K562 (cell line): ENCODE data around the gene ZDHHC8. TPM values are rescaled to one million over a fixed set of nuclear protein-coding genes. Genes with fewer than 3 reads are reported as not detected.

Experiments used
- CCNT2 ChIP-seq: IDR thresholded peaks from 2 replicates; pipeline ENCODE4 v1.6.1; 2011; ENCODE audit warnings: borderline replicate concordance, low read depth, mild to moderate bottlenecking, moderate library complexity, mixed read lengths, low read length; ENCODE audit not compliant: insufficient read length; ENCODE audit errors: extremely low read depth
- NR2F6 ChIP-seq: fragments of 450-650 bp; formaldehyde crosslinking; IDR thresholded peaks from 2 replicates; pipeline ENCODE4 v1.4.0; 2020; ENCODE audit warnings: mild to moderate bottlenecking
- POLR2B ChIP-seq: fragments of 450-650 bp; IDR thresholded peaks from 2 replicates; pipeline ENCODE4 v1.6.1; 2018; ENCODE audit warnings: low read depth; ENCODE audit not compliant: partially characterized antibody
- POLR2G ChIP-seq: fragments of 200-400 bp; formaldehyde crosslinking; IDR thresholded peaks from 2 replicates; pipeline ENCODE4 v1.6.1; 2017; ENCODE audit warnings: low read depth, mild to moderate bottlenecking, antibody characterized with exemption, low read length, moderate library complexity
- RCOR1 ChIP-seq, 2 experiments: IDR thresholded peaks; 2 replicates each; pipeline ENCODE4 v1.6.1; 2012; ENCODE audit warnings: low read depth in 2 of 2, low read length in 2 of 2, borderline replicate concordance in 1 of 2, improper control_type of control experiment in 1 of 2
- REST ChIP-seq, 2 experiments: fragments of 450-650 bp; formaldehyde crosslinking in 1 of 2; IDR thresholded peaks; 2 replicates each; pipeline versions ENCODE4 v1.4.0 to v1.6.1; 2014 to 2020; ENCODE audit warnings: mild to moderate bottlenecking in 2 of 2, borderline replicate concordance in 1 of 2, low read depth in 1 of 2
- TOE1 ChIP-seq, 2 experiments: fragments of 450-650 bp in 1 of 2; sonication (generic) in 1 of 2; formaldehyde crosslinking in 1 of 2; IDR thresholded peaks; 2 replicates each; pipeline versions ENCODE4 v1.7.1 to v1.8.0; 2016 to 2022; ENCODE audit warnings: borderline replicate concordance in 2 of 2, mild to moderate bottlenecking in 2 of 2, antibody characterized with exemption in 1 of 2, inconsistent platforms in 1 of 2, low read depth in 1 of 2, missing genetic modification reagents in 1 of 2, moderate library complexity in 1 of 2
- TSHZ1 ChIP-seq: fragments of 250-450 bp; sonication (Bioruptor Pico); IDR thresholded peaks from 2 replicates; pipeline ENCODE4 v1.4.0; 2020; ENCODE audit warnings: mild to moderate bottlenecking, moderate library complexity
- ZNF124 ChIP-seq: sonication (generic); formaldehyde crosslinking; IDR thresholded peaks from 2 replicates; pipeline ENCODE4 v1.8.1; 2022; ENCODE audit warnings: missing genetic modification reagents
- ZNF165 ChIP-seq: fragments of 250-450 bp; sonication (Bioruptor Pico); IDR thresholded peaks from 2 replicates; pipeline ENCODE4 v1.4.0; 2020; ENCODE audit warnings: borderline replicate concordance
- ZNF212 ChIP-seq: fragments of 450-650 bp; formaldehyde crosslinking; IDR thresholded peaks from 2 replicates; pipeline ENCODE4 v1.4.0; 2020; ENCODE audit warnings: mild to moderate bottlenecking
- ZNF668 ChIP-seq: fragments of 250-450 bp; sonication (Bioruptor Pico); IDR thresholded peaks from 2 replicates; pipeline ENCODE4 v1.8.0; 2022; ENCODE audit warnings: mild to moderate bottlenecking, inconsistent platforms
- ZNF75A ChIP-seq: fragments of 450-650 bp; formaldehyde crosslinking; IDR thresholded peaks from 2 replicates; pipeline ENCODE4 v1.4.0; 2020; ENCODE audit warnings: mild to moderate bottlenecking
- ZNF778 ChIP-seq: fragments of 450-650 bp; formaldehyde crosslinking; IDR thresholded peaks from 2 replicates; pipeline ENCODE4 v1.4.0; 2020; ENCODE audit warnings: mild to moderate bottlenecking, moderate library complexity
- polyA plus RNA-seq, 8 experiments: library from polyadenylated mRNA; depleted of rRNA in 4 of 8; stranded (reverse) in 5 of 8; unstranded in 3 of 8; fragments of >200 nt; fragmentation: Nextera tagmentation in 2 of 8; fragmentation: Illumina TruSeq in 1 of 8; extraction: Ambion mirVana in 2 of 8; extraction: Trizol in 1 of 8; gene quantifications; 2 replicates each; pipeline versions ENCODE4 v1.2.1 to v1.2.3, GENCODE V29; 2011 to 2014; ENCODE audit warnings: inconsistent platforms in 1 of 8, missing spikeins in 1 of 8
- total RNA-seq, 7 experiments: library from RNA; depleted of rRNA in 6 of 7; stranded (reverse); fragments of >200 nt in 6 of 7; fragmentation: Illumina TruSeq in 2 of 7; extraction: Trizol in 2 of 7; gene quantifications; 2 replicates each; pipeline versions ENCODE4 v1.2.1 to v1.2.3, GENCODE V29; 2011 to 2021; ENCODE audit warnings: low replicate concordance in 1 of 7

The ZDHHC8 gene
- total and polyA plus RNA-seq, 9 of the 15 experiments (the other 6 are each of a cell fraction or from before 2014, with no cell fraction given): 0.04 to 109 (median 16.4) TPM

- no peak for TF ChIP-seq REST (IDR thresholded peaks at IDR 0.05; ENCODE audit: borderline replicate concordance)
- peak; percentile 53; the same call in 1 of the 2 replicates for TF ChIP-seq REST (CRISPR knock-in tag; IDR thresholded peaks at IDR 0.05; ENCODE audit: low read depth)
- peak; percentile 87 for TF ChIP-seq POLR2G
- no peak for TF ChIP-seq ZNF165 (CRISPR knock-in tag)
- TF ChIP-seq NR2F6: no peak
- TF ChIP-seq ZNF124: no peak
- TF ChIP-seq ZNF778 (CRISPR knock-in tag): no peak
- no peak for TF ChIP-seq CCNT2
- no peak for TF ChIP-seq TSHZ1 (CRISPR knock-in tag)
- TF ChIP-seq RCOR1 (IDR thresholded peaks at IDR 0.05; ENCODE audit: borderline replicate concordance in 1 of 2, low read depth in 2 of 2, low read length in 2 of 2): no peak
- TF ChIP-seq ZNF212 (CRISPR knock-in tag): no peak
- no peak for TF ChIP-seq ZNF668 (CRISPR knock-in tag)
- no peak for TF ChIP-seq TOE1 (IDR thresholded peaks at IDR 0.05; ENCODE audit: borderline replicate concordance)
- TF ChIP-seq TOE1 (CRISPR knock-in tag; IDR thresholded peaks at IDR 0.05; ENCODE audit: borderline replicate concordance, low read depth): no peak
- no peak for TF ChIP-seq ZNF75A (CRISPR knock-in tag)
- TF ChIP-seq POLR2B: peak; percentile 46
Observed at GRCh38 chr22:20109411-20110358, 21.9 kb upstream of the ZDHHC8 start (continued).
